ENCODE measurements around the gene IER2.
"Not testable (repeated sequence)": the region's sequence is repeated elsewhere in the genome, so short reads cannot be mapped to it uniquely, and the experiment has no call there.

IER2 gene

GRCh38 chr19:13198634-13199033 lies 48.4 kb downstream of the IER2 start:
- Mint-ChIP-seq H3K27me3 (no peaks in the 10 kb centered on the region), H3K9me3 (no peaks in the 10 kb centered on the region), H3K27ac (no peak overlapping the region), H3K36me3 (ENCODE audit: low read depth) (no peaks in the 10 kb centered on the region), H3K4me3 (no peak overlapping the region), H3K4me1 (ENCODE audit: low read depth) (peaks cover 3% of the 10 kb centered on the region)
- intact Hi-C loops (cut with micrococcal nuclease), result no loop called here

- H3K9me3 Mint-ChIP-seq; H3K4me1 Mint-ChIP-seq (ENCODE audit: low read depth); H3K27ac Mint-ChIP-seq; H3K27me3 Mint-ChIP-seq; H3K4me3 Mint-ChIP-seq; intact Hi-C loops (cut with micrococcal nuclease); H3K36me3 Mint-ChIP-seq (ENCODE audit: low read depth): not testable (repeated sequence)
Observed at GRCh38 chr19:13202112-13202511, 51.9 kb downstream of the IER2 start.
